ENCODE data around the gene RCAN3. TPM values are rescaled to one million over a fixed set of nuclear protein-coding genes. Genes with fewer than 3 reads are reported as not detected.
"Not testable (repeated sequence)": the region's sequence is repeated elsewhere in the genome, so short reads cannot be mapped to it uniquely, and the experiment has no call there.

Gene RCAN3
- total RNA-seq, 4 donors from 2014 or later, result 5.3 to 14.0 (median 9.3) TPM

DNA sequence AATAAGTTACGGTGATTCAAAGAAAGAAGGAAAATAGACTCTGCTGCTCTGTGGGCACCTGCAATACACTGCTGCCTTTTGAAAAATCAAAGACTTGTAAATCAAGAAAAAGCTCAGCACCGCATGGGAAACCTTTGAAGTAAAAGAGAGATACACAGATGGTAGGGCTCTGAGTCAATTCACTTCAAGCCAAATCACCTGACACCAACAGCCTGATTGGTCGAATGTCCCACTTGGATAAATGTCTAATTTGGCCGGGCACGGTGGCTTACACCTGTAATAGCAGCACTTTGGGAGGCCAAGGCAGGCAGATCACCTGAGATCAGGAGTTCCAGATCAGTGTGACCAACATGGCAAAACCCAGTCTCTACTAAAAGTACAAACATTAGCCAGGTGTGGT, 19.2 kb upstream of the RCAN3 start:
- Histone ChIP-seq H3K27me3 (no peaks in the 10 kb centered on the region), H3K27ac (replicated peaks in 1 of 4) (no peak overlapping the region), H3K9me3 (no peaks in the 10 kb centered on the region), H3K4me3 (no peak overlapping the region), H3K4me1 (no peaks in the 10 kb centered on the region), H3K36me3 (no peaks in the 10 kb centered on the region)
- 88% methylated on average over 5 of the region's 5 CpGs for WGBS
- DNase-seq (ENCODE audit: extremely low spot score), result no peak
- TF ChIP-seq EP300 (IDR thresholded peaks at IDR 0.05) (no peak), POLR2AphosphoS5 (IDR thresholded peaks at IDR 0.05) (no peak), POLR2A (IDR thresholded peaks at IDR 0.05; ENCODE audit: low read depth) (no peak)
- TF ChIP-seq, protein P1, sequence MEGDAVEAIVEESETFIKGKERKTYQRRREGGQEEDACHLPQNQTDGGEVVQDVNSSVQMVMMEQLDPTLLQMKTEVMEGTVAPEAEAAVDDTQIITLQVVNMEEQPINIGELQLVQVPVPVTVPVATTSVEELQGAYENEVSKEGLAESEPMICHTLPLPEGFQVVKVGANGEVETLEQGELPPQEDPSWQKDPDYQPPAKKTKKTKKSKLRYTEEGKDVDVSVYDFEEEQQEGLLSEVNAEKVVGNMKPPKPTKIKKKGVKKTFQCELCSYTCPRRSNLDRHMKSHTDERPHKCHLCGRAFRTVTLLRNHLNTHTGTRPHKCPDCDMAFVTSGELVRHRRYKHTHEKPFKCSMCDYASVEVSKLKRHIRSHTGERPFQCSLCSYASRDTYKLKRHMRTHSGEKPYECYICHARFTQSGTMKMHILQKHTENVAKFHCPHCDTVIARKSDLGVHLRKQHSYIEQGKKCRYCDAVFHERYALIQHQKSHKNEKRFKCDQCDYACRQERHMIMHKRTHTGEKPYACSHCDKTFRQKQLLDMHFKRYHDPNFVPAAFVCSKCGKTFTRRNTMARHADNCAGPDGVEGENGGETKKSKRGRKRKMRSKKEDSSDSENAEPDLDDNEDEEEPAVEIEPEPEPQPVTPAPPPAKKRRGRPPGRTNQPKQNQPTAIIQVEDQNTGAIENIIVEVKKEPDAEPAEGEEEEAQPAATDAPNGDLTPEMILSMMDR (IDR thresholded peaks at IDR 0.05), result no peak
- intact Hi-C loops (cut with DNase I), result no loop called here

DNA sequence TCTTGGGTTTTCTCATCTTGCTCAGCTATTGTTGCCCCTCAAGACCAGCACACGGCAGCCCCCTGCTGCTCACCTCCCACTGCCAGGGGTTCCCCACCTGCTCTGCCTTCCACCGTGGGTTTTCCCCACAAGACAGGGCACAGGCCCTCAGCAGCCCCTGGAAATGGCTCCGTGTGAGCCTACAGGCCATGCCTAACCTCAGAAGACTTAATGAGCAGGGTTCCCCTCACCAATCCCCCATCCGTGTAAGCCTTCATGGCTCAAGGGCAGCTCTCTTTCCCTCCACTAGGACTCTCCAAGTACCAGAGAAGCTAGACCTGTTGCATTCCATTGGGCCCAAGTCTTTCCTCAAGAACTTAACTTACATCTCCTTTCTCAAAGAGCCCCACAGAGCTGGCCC, 18.4 kb upstream of the RCAN3 start:
- Histone ChIP-seq H3K36me3 (no peaks in the 10 kb centered on the region), H3K27ac (replicated peaks in 1 of 4) (no peak overlapping the region), H3K9me3 (no peaks in the 10 kb centered on the region), H3K4me1 (no peaks in the 10 kb centered on the region), H3K4me3 (no peak overlapping the region), H3K27me3 (no peaks in the 10 kb centered on the region)
- no peak for DNase-seq (ENCODE audit: extremely low spot score)
- 79% methylated on average over 4 of the region's 4 CpGs for WGBS
- TF ChIP-seq POLR2A (IDR thresholded peaks at IDR 0.05; ENCODE audit: low read depth), result no peak
- TF ChIP-seq POLR2AphosphoS5 (IDR thresholded peaks at IDR 0.05), result no peak
- intact Hi-C loops (cut with DNase I), result no loop called here

DNA sequence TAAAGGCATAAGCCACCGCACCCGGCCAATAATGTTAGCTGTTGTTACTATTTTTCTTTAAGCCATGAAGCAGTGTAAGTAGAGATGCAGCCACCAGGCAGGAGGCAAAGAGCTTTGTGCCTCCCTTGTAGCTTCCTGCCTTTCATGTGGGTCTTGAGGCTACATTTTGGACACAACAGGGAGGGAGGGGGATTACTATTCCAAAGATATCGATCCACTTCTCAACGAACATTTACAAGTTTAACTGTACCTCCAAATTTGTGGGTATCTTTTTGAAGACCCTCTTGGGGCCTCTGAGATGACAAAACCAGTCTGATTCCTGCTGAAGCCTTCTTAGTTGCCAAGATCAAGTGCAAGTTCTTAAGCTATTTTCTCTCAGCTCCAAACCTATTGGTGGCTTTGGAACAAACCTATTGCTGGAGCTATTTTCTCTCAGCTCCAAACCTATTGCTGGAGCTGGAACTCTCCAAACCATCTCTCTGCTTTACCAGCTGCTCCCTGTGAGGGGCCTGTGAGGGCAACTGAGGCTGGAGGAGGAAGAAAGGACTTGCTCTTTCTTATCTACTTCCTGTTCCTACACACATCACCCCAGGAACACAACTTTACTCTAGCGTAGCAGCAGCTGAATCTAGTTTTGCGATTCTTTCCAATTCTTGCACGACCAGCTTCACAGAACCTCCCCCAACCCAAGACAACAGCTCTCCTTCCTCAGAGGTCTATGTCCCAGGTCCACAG, 16.1 kb upstream of the RCAN3 start:
- TF ChIP-seq EP300 (IDR thresholded peaks at IDR 0.05) (no peak), POLR2A (IDR thresholded peaks at IDR 0.05; ENCODE audit: low read depth) (no peak), POLR2AphosphoS5 (IDR thresholded peaks at IDR 0.05) (no peak)
- TF ChIP-seq, protein P1 (IDR thresholded peaks at IDR 0.05), result no peak
- Histone ChIP-seq H3K9me3 (no peaks in the 10 kb centered on the region), H3K27me3 (peaks cover 0 to 18% (median 0%) of the 10 kb centered on the region in 4 donors)

DNA sequence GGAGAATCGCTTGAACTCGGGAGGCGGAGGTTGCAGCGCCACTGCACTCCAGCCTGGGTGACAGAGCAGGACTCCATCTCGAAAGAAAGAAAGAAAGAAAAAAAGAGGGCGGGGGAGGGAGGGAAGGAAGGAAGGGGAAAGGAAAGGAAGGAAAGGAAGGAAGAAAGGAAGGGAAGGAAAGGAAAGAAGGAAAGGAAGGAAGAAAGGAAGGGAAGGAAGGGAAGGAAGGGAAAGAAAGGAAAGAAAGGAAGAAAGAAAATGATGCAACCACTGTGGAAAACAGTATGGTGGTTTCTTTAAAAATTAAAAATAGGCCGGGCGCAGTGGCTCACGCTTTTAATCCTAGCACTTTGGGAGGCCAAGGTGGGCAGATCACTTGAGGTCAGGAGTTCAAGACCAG, 15.2 kb upstream of the RCAN3 start:
- intact Hi-C loops (cut with DNase I), result no loop called here
- Histone ChIP-seq H3K36me3 (no peaks in the 10 kb centered on the region), H3K27me3 (peaks cover 0 to 22% (median 0%) of the 10 kb centered on the region in 4 donors), H3K4me1 (no peaks in the 10 kb centered on the region), H3K27ac (replicated peaks in 1 of 4) (no peak overlapping the region), H3K4me3 (no peak overlapping the region), H3K9me3 (no peaks in the 10 kb centered on the region)
- TF ChIP-seq, protein P1 (IDR thresholded peaks at IDR 0.05), result no peak
- TF ChIP-seq POLR2A (IDR thresholded peaks at IDR 0.05; ENCODE audit: low read depth) (no peak), EP300 (IDR thresholded peaks at IDR 0.05) (no peak), POLR2AphosphoS5 (IDR thresholded peaks at IDR 0.05) (no peak)
- no peak for DNase-seq (ENCODE audit: extremely low spot score)
- WGBS, result 93% methylated on average over 9 of the region's 9 CpGs

More for the DNA sequence above, 16.1 kb upstream of the RCAN3 start:
- H3K27ac ChIP-seq (replicated peaks in 1 of 4), result no peak overlapping the region
- intact Hi-C loops (cut with DNase I), result no loop called here
- no peaks in the 10 kb centered on the region for H3K4me1 ChIP-seq
- H3K36me3 ChIP-seq, result no peaks in the 10 kb centered on the region
- H3K4me3 ChIP-seq, result no peak overlapping the region
- WGBS, result 85% methylated on average over 7 of the region's 7 CpGs
- no peak for DNase-seq (ENCODE audit: extremely low spot score)

DNA sequence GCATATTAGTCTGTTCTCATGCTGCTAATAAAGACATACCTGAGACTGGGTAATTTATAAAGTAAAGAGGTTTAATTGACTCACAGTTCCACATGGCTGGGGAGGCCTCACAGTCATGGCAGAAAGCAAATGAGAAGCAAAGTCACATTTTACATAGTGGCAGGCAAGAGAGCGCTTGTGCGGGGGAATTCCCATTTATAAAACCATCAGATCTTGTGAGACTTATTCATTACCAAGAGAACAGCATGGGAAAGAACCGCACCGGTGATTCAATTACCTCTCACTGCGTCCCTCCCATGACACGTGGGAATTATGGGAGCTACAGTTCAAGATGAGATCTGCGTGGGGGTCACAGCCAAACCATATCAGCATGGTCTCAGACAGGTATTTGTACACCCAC, 14.5 kb upstream of the RCAN3 start:
- H3K36me3 ChIP-seq; H3K9me3 ChIP-seq; H3K4me3 ChIP-seq; H3K27ac ChIP-seq (replicated peaks in 1 of 4); DNase-seq (ENCODE audit: extremely low spot score); intact Hi-C loops (cut with DNase I); H3K4me1 ChIP-seq: not testable (repeated sequence)
- peaks cover 0 to 27% (median 0%) of the 10 kb centered on the region in 4 donors for H3K27me3 ChIP-seq
- 92% methylated on average over 7 of the region's 7 CpGs for WGBS

DNA sequence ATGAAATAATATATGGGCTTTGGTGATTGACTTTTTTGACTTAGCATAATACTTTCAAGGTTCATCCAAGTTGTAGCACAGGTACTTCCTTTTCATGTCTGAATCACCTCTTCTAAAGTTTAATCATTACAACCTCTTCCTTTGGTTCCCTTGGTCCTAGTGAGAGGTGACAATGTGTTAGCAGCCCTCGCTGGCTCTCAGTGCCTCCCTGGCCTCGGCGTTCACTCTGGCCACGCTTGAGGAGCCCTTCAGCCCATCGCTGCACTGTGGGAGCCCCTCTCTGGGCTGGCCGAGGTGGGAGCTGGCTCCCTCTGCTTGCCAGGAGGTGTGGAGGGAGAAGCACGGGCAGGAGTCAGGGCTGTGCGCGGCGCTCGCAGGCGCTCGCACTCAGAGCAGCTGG, 13.0 kb upstream of the RCAN3 start:
- H3K4me1 ChIP-seq, result no peaks in the 10 kb centered on the region
- intact Hi-C loops (cut with DNase I), result no loop called here
- H3K27ac ChIP-seq (replicated peaks in 1 of 4), result no peak overlapping the region
- peaks cover 0 to 35% (median 0%) of the 10 kb centered on the region in 4 donors for H3K27me3 ChIP-seq
- no peaks in the 10 kb centered on the region for H3K36me3 ChIP-seq
- TF ChIP-seq EP300 (IDR thresholded peaks at IDR 0.05) (no peak), POLR2AphosphoS5 (IDR thresholded peaks at IDR 0.05) (no peak), POLR2A (IDR thresholded peaks at IDR 0.05; ENCODE audit: low read depth) (no peak)
- TF ChIP-seq, protein P1 (IDR thresholded peaks at IDR 0.05), result no peak
- DNase-seq (ENCODE audit: extremely low spot score), result no peak
- 90% methylated on average over 9 of the region's 13 CpGs for WGBS
- H3K9me3 ChIP-seq, result no peaks in the 10 kb centered on the region
- no peak overlapping the region for H3K4me3 ChIP-seq

All from esophagus muscularis mucosa (tissue), 4 donors.